HCT116 (cell line): ENCODE results near the gene NPLOC4.

Source experiments
- CTCF ChIP-seq, 3 experiments: fragments of 200-600 bp in 1 of 3; sonication (generic) in 1 of 3; IDR thresholded peaks in 2 of 3; conservative IDR thresholded peaks in 1 of 3; 2 replicates each; pipeline ENCODE4 v1.5.1; 2012 to 2017; ENCODE audit warnings: low read depth in 2 of 3, low read length in 2 of 3, antibody characterized with exemption in 1 of 3, borderline replicate concordance in 1 of 3, control low read depth in 1 of 3, mild to moderate bottlenecking in 1 of 3, mixed read lengths in 1 of 3, mixed run types in 1 of 3, moderate library complexity in 1 of 3; ENCODE audit not compliant: insufficient read depth in 1 of 3
- SP1 ChIP-seq: IDR thresholded peaks from 2 replicates; pipeline ENCODE4 v1.6.1; 2012; ENCODE audit warnings: low read depth

DNA sequence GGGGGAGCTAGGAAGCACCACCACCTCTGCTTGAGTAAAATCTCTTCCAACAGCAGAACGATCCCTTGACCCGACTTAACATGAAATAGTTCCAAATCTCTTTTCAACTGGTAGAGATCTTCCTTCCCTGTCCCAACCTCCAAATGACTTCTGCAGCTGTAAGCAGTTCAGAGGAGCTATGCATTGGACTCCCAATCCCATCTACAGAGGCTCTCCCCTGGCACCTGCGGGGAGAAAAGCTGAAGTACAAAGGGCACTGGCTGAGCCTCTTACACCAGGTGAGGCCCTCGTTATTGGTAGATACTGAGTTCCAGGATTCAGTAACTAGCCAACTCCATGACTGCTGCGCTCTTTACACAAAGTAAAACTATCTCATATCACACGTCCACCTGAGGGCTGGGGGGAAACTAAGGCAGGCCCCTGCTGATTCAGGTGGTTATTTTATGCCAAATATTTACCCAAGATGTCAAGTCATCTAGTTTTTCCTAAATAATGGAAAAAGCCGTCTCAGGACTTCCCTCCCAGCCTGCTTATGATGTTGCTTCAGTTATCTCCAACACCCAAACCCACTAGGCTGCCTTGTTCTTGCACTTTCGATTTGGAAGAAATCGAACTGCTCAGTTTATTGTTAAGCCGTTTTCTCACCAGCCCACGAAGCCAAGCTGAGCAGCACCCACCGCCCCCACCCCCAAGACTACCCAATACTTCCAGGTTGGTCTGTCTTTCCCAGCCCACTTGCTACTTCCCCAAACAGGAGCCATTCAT lies 127.5 kb downstream of the NPLOC4 start:
- no peak for TF ChIP-seq CTCF (IDR thresholded peaks at IDR 0.05 in 2 of 3, conservative IDR thresholded peaks at IDR 0.05 in 1 of 3; ENCODE audit: borderline replicate concordance in 1 of 3, insufficient read depth in 1 of 3, low read depth in 2 of 3, low read length in 2 of 3)
- TF ChIP-seq SP1: no peak
